PFSK-1 (cell line): Measurements from ENCODE around the gene ADIRF.

Experiments used
- FOXP2 ChIP-seq: optimal IDR thresholded peaks from 2 replicates; pipeline ENCODE3; 2011; ENCODE audit warnings: borderline replicate concordance, control low read depth, inconsistent platforms; ENCODE audit not compliant: insufficient read depth; ENCODE audit errors: extremely low read length, extremely low read depth
- POLR2AphosphoS5 ChIP-seq: IDR thresholded peaks from 2 replicates; pipeline ENCODE4 v1.6.1; 2012; ENCODE audit warnings: low read depth, mild to moderate bottlenecking, control low read depth, low read length, moderate library complexity
- SIN3A ChIP-seq: IDR thresholded peaks from 2 replicates; pipeline ENCODE4 v1.6.1; 2012; ENCODE audit warnings: mild to moderate bottlenecking, low read length, moderate library complexity, borderline replicate concordance; ENCODE audit not compliant: insufficient read depth
- TAF1 ChIP-seq: IDR thresholded peaks from 2 replicates; pipeline ENCODE4 v1.6.1; 2012; ENCODE audit warnings: low read length, control low read depth, borderline replicate concordance; ENCODE audit not compliant: insufficient read depth
- TF ChIP-seq, protein P1 (sequence below), 2 experiments: IDR thresholded peaks; 2 replicates each; pipeline versions ENCODE4 v1.6.1 to v1.8.0; 2011 to 2012; ENCODE audit warnings: low read depth in 2 of 2, low read length in 2 of 2, control low read depth in 1 of 2, inconsistent platforms in 1 of 2, mild to moderate bottlenecking in 1 of 2, moderate library complexity in 1 of 2; ENCODE audit not compliant: insufficient read depth in 1 of 2

The ADIRF gene

DNA sequence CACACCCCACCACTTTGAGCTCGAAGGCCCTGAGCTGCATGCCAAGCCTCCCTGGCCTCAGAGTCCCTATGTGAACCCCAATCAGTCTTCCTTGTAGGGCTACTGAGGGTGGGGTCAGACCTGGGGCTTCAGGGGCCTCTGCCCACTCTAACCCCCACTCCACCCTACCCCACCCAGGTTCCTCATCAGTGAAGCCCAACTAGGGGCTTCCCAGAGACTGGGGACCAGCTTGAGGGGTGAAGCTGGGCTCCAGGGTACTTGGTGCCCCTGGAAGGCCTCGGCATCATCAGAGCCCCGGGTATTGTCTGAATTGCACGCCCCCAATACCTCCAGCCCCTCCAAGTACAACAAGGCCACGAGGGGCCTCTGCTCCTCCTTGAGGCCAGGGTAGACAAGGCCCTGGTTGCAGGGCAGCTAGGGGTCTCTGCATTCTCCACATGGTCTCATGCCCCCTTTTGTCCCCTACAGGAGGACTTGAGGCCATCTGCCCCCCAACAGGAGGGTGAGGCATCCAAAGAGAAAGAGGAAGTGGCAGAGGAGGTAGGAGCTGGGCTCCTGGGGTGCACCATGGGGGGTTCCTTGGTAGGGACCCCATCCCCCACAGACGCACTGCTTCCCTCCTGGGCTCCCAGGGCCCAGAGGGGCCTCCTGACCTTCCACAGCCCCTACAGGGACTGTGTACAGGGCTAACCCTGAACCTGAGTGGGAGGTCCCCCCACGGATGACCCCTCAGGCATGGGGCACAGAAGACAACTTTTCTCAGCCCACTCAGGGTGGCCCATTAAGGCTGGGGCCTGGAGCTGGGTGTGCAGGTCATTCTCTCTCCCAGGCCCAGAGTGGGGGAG, 5.9 kb upstream of the ADIRF start:
- TF ChIP-seq FOXP2 (no peak), SIN3A (no peak), TAF1 (no peak), POLR2AphosphoS5 (no peak)
- TF ChIP-seq, protein P1, sequence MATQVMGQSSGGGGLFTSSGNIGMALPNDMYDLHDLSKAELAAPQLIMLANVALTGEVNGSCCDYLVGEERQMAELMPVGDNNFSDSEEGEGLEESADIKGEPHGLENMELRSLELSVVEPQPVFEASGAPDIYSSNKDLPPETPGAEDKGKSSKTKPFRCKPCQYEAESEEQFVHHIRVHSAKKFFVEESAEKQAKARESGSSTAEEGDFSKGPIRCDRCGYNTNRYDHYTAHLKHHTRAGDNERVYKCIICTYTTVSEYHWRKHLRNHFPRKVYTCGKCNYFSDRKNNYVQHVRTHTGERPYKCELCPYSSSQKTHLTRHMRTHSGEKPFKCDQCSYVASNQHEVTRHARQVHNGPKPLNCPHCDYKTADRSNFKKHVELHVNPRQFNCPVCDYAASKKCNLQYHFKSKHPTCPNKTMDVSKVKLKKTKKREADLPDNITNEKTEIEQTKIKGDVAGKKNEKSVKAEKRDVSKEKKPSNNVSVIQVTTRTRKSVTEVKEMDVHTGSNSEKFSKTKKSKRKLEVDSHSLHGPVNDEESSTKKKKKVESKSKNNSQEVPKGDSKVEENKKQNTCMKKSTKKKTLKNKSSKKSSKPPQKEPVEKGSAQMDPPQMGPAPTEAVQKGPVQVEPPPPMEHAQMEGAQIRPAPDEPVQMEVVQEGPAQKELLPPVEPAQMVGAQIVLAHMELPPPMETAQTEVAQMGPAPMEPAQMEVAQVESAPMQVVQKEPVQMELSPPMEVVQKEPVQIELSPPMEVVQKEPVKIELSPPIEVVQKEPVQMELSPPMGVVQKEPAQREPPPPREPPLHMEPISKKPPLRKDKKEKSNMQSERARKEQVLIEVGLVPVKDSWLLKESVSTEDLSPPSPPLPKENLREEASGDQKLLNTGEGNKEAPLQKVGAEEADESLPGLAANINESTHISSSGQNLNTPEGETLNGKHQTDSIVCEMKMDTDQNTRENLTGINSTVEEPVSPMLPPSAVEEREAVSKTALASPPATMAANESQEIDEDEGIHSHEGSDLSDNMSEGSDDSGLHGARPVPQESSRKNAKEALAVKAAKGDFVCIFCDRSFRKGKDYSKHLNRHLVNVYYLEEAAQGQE (IDR thresholded peaks at IDR 0.05; ENCODE audit: insufficient read depth in 1 of 2, low read depth in 2 of 2, low read length in 2 of 2), result no peak

DNA sequence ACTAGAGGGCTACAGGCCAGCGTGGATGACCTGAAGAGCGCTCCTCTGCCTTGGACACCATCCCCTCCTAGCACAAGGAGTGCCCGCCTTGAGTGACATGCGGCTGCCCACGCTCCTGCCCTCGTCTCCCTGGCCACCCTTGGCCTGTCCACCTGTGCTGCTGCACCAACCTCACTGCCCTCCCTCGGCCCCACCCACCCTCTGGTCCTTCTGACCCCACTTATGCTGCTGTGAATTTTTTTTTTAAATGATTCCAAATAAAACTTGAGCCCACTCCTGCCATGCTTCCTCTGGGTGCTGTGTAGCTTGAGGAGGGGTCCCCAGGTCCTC, 5.3 kb upstream of the ADIRF start:
- TF ChIP-seq POLR2AphosphoS5 (no peak), TAF1 (no peak), SIN3A (no peak), FOXP2 (no peak)
- TF ChIP-seq, protein P1 (IDR thresholded peaks at IDR 0.05; ENCODE audit: insufficient read depth in 1 of 2, low read depth in 2 of 2, low read length in 2 of 2), result no peak

DNA sequence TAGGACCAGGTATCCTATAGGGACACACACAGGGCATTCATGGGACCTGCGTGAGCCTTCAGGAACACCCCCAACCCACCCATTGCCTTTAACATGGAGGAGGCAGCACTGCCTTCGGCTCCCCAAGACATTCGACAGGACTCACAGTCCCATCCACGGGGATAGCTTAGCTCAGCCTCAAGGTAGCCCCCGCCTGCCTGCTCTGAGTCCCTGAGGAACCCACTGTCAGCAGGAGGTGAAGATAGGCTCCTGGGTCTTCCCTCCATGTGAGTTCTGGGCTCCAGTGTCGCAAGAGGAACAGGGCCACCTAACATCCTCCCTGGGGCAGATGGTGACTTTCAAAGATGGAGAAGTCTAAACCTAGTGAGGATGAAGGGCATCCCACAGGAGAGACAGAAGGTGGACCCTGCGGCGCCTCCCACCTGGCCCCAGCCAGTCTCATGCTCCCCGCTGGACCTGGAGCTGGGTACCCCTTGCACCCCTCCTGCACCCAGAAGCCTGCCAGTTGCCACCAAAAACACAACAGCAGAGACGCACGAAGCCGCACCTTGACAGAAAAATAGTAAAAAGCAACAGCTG, 4.9 kb upstream of the ADIRF start:
- TF ChIP-seq TAF1, result no peak
- TF ChIP-seq, protein P1 (IDR thresholded peaks at IDR 0.05; ENCODE audit: insufficient read depth in 1 of 2, low read depth in 2 of 2, low read length in 2 of 2), result no peak
- TF ChIP-seq FOXP2, result no peak
- TF ChIP-seq SIN3A, result no peak
- TF ChIP-seq POLR2AphosphoS5, result no peak

DNA sequence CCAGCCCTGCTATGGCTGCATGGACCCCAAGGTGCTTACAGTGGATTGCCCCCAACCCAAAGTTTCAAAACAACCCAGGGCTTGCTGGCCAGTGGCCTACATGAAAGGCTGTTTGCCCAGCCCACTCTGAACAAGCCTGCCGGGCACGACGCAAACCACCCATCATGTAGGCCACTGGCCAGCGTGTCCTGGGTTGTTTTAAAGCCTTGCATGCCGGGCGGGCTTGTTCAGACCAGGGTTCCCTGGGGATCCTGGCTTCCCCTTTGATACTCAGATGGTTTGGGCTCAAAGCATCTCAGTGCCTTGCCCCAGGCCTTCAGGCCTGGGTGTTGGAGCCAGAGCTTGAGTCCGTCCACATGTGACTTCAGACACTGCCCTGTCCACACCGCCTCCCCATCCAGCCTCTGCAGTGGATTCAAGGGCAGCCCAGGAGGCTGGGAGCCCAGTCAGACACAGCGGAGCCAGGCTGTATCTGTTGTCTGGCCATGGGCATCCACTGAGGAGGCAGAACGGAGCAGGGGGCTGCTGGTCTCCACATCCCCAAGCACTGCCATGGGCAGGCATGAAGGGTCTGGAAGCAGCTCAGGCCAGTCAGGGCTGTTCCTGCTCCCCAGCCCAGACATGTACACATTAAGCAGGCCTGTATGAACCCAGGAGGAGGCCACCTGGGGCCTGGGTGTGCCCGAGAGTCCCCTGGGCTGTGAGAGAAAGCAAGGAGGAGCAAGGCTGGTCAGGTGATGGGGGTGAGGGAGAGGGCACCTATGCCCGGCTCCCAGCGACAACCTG, 4.0 kb upstream of the ADIRF start:
- TF ChIP-seq SIN3A (no peak), FOXP2 (no peak), POLR2AphosphoS5 (no peak), TAF1 (no peak)
- TF ChIP-seq, protein P1 (IDR thresholded peaks at IDR 0.05; ENCODE audit: insufficient read depth in 1 of 2, low read depth in 2 of 2, low read length in 2 of 2), result no peak
